PC-3 (cell line): ENCODE results near the gene CTNNA2. TPM values are rescaled to one million over a fixed set of nuclear protein-coding genes. Genes with fewer than 3 reads are reported as not detected.

Experiments used
- ATAC-seq: fragments of 200-7000 bp; cut with Tn5 transposase; 2 replicates; pipeline ENCODE4 v1.9.1; 2020; ENCODE audit warnings: mild to moderate bottlenecking, moderate library complexity
- BruUV-seq: library from RNA; stranded (reverse); fragments of 400-500 nt; replicated peaks from 2 replicates; lab custom pipeline; 2021; lab: Mats Ljungman, UMichigan
- CTCF ChIA-PET: fragments of 300-600 bp; sonication (Branson Sonifier 250); formaldehyde crosslinking; loops from one replicate; lab custom pipeline; 2022; ENCODE audit warnings: antibody characterized with exemption; lab: Charles Lee
- POLR2A ChIA-PET: fragments of 300-600 bp; sonication (Branson Sonifier 250); formaldehyde crosslinking; loops from one replicate; lab custom pipeline; 2022; ENCODE audit warnings: antibody characterized with exemption; ENCODE audit not compliant: unreplicated experiment; lab: Charles Lee
- DNase-seq: peaks from one replicate; pipeline ENCODE4 v3.0.0-alpha.2; 2015
- H2AFZ ChIP-seq: fragments of 300-600 bp; sonication (generic); 2 replicates; pipeline ENCODE4 v1.6.0; 2016; ENCODE audit warnings: antibody characterized with exemption, low read length
- H3F3A ChIP-seq: fragments of 300-600 bp; sonication (generic); one replicate; pipeline ENCODE4 v1.6.0; 2017; ENCODE audit warnings: antibody characterized with exemption, low read length, control low read depth, mild to moderate bottlenecking; ENCODE audit not compliant: unreplicated experiment
- H3K27ac ChIP-seq: fragments of 300-600 bp; sonication (generic); 2 replicates; pipeline ENCODE4 v1.5.1; 2016; ENCODE audit warnings: mild to moderate bottlenecking, low read length
- H3K27me3 ChIP-seq: fragments of 300-600 bp; sonication (generic); 2 replicates; pipeline ENCODE4 v1.6.1; 2016; ENCODE audit warnings: low read length, mixed read lengths
- H3K36me3 ChIP-seq: fragments of 300-600 bp; sonication (generic); 2 replicates; pipeline ENCODE4 v1.6.1; 2016; ENCODE audit warnings: low read depth, mixed run types, low read length, mixed read lengths
- H3K4me1 ChIP-seq: fragments of 300-600 bp; sonication (generic); 2 replicates; pipeline ENCODE4 v1.5.1; 2016; ENCODE audit warnings: low read length; ENCODE audit not compliant: insufficient read depth
- H3K4me2 ChIP-seq: fragments of 300-600 bp; sonication (generic); 2 replicates; pipeline ENCODE4 v1.6.0; 2016; ENCODE audit warnings: low read length
- H3K4me3 ChIP-seq: fragments of 300-600 bp; sonication (generic); 2 replicates; pipeline ENCODE4 v1.5.1; 2016; ENCODE audit warnings: mild to moderate bottlenecking, low read length, mixed read lengths
- H3K79me2 ChIP-seq: fragments of 300-600 bp; sonication (generic); 2 replicates; pipeline ENCODE4 v1.6.1; 2017; ENCODE audit warnings: low read length, mixed read lengths
- H3K9ac ChIP-seq: fragments of 300-600 bp; sonication (generic); 2 replicates; pipeline ENCODE4 v1.6.0; 2016; ENCODE audit warnings: mild to moderate bottlenecking, low read length
- H3K9me2 ChIP-seq: fragments of 300-600 bp; sonication (generic); replicated peaks from 2 replicates; pipeline ENCODE4 v1.6.1; 2016; ENCODE audit warnings: mixed run types, low read length, mixed read lengths
- H3K9me3 ChIP-seq: fragments of 300-600 bp; sonication (generic); 2 replicates; pipeline ENCODE4 v1.6.1; 2016; ENCODE audit warnings: low read length, mixed read lengths
- H4K20me1 ChIP-seq: fragments of 300-600 bp; sonication (generic); 2 replicates; pipeline ENCODE4 v1.6.1; 2016; ENCODE audit warnings: low read length, mixed read lengths
- EZH2 ChIP-seq: fragments of 300-600 bp; sonication (generic); IDR thresholded peaks from one replicate; pipeline ENCODE4 v1.6.1; 2017; ENCODE audit warnings: antibody characterized with exemption, mild to moderate bottlenecking, low read length; ENCODE audit not compliant: unreplicated experiment
- EZH2phosphoT487 ChIP-seq: fragments of 300-600 bp; sonication (generic); IDR thresholded peaks from 2 replicates; pipeline ENCODE4 v1.6.1; 2018; ENCODE audit warnings: mild to moderate bottlenecking, antibody characterized with exemption, low read length, borderline replicate concordance
- intact Hi-C: fragments of 100-400 bp; cut with micrococcal nuclease; formaldehyde crosslinking; loops from 2 replicates; pipeline ENCODE4 v1.9.0; 2023
- total RNA-seq: library from RNA; depleted of rRNA; stranded (reverse); fragments of >200 nt; gene quantifications from 2 replicates; pipeline ENCODE4 v1.2.3, GENCODE V29; 2014
- TF ChIP-seq, protein P1 (sequence below): fragments of 300-600 bp; sonication (generic); conservative IDR thresholded peaks from 2 replicates; pipeline ENCODE4 v1.5.1; 2017; ENCODE audit warnings: antibody characterized with exemption, low read depth, mild to moderate bottlenecking, low read length

CTNNA2 gene
- total RNA-seq, 1 experiment from 2014 or later: not detected

DNA sequence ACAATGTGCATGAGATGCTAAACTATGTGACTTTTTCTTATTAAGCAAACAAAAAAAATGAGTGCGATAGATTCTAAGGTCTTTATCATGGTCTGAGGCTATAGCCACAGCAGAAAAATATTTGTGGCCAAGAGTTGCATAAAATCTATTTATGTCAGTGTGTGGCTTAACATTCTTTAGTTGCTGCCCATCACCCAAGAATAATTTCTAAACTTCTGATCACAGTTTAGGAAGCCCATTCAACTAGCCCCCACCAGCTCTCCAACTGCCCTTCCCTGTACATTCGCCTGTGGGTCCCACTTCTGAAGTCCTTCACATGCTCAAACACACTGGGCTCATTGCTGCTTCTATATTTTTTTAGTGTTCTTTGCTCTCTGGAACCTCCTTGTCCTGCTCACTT, 107.1 kb downstream of the CTNNA2 start:
- CTCF ChIA-PET: no interaction called here
- no peak for ATAC-seq

DNA sequence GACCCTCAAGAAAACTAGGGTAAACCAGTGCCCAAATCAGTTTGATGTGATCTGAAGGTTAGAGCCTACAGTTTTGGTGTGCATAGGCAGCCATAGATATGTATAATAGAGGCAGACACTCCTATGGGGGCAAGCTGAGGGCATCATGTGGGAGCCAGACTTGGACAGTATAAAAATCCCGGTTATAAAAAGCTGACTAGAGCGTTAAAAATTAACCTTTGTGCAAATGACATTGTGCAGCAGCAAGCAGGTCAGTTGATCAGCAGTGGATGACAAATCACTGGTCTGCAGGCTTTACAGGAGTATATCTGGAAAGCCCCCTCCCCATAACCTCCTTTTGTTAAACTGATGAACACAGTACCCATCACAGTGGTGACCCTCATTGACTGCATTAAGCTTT, 107.8 kb downstream of the CTNNA2 start:
- no TSS peak for BruUV-seq
- Histone ChIP-seq H3K27me3 (no peaks in the 10 kb centered on the region), H3K4me1 (no peaks in the 10 kb centered on the region), H3K9ac (no peak overlapping the region), H3K4me2 (no peak overlapping the region), H3K36me3 (no peaks in the 10 kb centered on the region), H3K79me2 (no peaks in the 10 kb centered on the region), H3K9me2 (no peaks in the 10 kb centered on the region), H2AFZ (no peak overlapping the region), H4K20me1 (no peaks in the 10 kb centered on the region), H3K9me3 (peaks cover 22% of the 10 kb centered on the region; the same call in 1 of the 2 replicates), H3F3A (no peaks in the 10 kb centered on the region), H3K4me3 (no peak overlapping the region), H3K27ac (no peak overlapping the region)
- DNase-seq (no peak), ATAC-seq (no peak)
- TF ChIP-seq EZH2phosphoT487: no peak
- TF ChIP-seq EZH2: no peak
- TF ChIP-seq, protein P1, sequence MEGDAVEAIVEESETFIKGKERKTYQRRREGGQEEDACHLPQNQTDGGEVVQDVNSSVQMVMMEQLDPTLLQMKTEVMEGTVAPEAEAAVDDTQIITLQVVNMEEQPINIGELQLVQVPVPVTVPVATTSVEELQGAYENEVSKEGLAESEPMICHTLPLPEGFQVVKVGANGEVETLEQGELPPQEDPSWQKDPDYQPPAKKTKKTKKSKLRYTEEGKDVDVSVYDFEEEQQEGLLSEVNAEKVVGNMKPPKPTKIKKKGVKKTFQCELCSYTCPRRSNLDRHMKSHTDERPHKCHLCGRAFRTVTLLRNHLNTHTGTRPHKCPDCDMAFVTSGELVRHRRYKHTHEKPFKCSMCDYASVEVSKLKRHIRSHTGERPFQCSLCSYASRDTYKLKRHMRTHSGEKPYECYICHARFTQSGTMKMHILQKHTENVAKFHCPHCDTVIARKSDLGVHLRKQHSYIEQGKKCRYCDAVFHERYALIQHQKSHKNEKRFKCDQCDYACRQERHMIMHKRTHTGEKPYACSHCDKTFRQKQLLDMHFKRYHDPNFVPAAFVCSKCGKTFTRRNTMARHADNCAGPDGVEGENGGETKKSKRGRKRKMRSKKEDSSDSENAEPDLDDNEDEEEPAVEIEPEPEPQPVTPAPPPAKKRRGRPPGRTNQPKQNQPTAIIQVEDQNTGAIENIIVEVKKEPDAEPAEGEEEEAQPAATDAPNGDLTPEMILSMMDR: no peak
- POLR2A ChIA-PET: no interaction called here
- intact Hi-C loops: no loop called here
- CTCF ChIA-PET: no interaction called here

More for the DNA sequence above, 107.1 kb downstream of the CTNNA2 start:
- H3K4me1 ChIP-seq: no peaks in the 10 kb centered on the region
- no peak overlapping the region for H3K27ac ChIP-seq
- no peaks in the 10 kb centered on the region for H3K36me3 ChIP-seq
- BruUV-seq: no TSS peak
- intact Hi-C loops: no loop called here
- TF ChIP-seq EZH2phosphoT487 (no peak), EZH2 (no peak)
- TF ChIP-seq, protein P1: no peak
- no peak overlapping the region for H3K4me3 ChIP-seq
- no peaks in the 10 kb centered on the region for H3F3A ChIP-seq
- H3K79me2 ChIP-seq: no peaks in the 10 kb centered on the region
- no peaks in the 10 kb centered on the region for H4K20me1 ChIP-seq
- POLR2A ChIA-PET: no interaction called here
- no peak for DNase-seq
- H3K27me3 ChIP-seq: no peaks in the 10 kb centered on the region
- no peaks in the 10 kb centered on the region for H3K9me2 ChIP-seq
- no peak overlapping the region for H3K9ac ChIP-seq
- 0 out of 2 replicates have a peak, but pooled peaks cover 23% of the 10 kb centered on the region for H3K9me3 ChIP-seq
- no peak overlapping the region for H3K4me2 ChIP-seq
- H2AFZ ChIP-seq: no peak overlapping the region

DNA sequence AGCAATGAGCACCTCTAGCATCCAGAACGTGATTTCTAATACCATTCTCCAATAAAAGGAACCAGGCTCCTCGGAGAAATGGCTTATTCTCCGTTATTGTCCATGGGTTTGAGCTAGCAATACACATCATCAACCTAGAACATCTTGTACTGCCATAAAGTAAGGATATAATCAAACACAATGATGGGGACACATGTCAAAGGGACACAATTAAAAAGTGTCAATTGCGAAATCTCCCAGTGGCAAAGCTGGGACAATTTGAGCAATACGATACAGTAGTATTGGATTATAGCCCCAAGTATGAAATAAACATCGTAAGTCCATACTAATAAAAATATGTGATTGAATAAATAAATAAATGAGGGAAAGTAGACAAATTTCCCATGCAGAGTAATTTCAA, 108.4 kb downstream of the CTNNA2 start:
- no peak for ATAC-seq
- H3K9me2 ChIP-seq: no peaks in the 10 kb centered on the region
- H3K9ac ChIP-seq: no peak overlapping the region
- H3F3A ChIP-seq: no peaks in the 10 kb centered on the region
- no peaks in the 10 kb centered on the region for H3K27me3 ChIP-seq
- ChIA-PET CTCF (no interaction called here), POLR2A (no interaction called here)
- intact Hi-C loops: no loop called here
- no peaks in the 10 kb centered on the region for H3K79me2 ChIP-seq
- DNase-seq: no peak
- H4K20me1 ChIP-seq: no peaks in the 10 kb centered on the region
- H3K9me3 ChIP-seq: peaks cover 19% of the 10 kb centered on the region; the same call in 1 of the 2 replicates
- no peak overlapping the region for H3K4me2 ChIP-seq
- no peak overlapping the region for H3K4me3 ChIP-seq
- H3K4me1 ChIP-seq: no peaks in the 10 kb centered on the region
- H2AFZ ChIP-seq: no peak overlapping the region
- TF ChIP-seq, protein P1: no peak
- TF ChIP-seq EZH2 (no peak), EZH2phosphoT487 (no peak)
- no peak overlapping the region for H3K27ac ChIP-seq
- H3K36me3 ChIP-seq: no peaks in the 10 kb centered on the region
- BruUV-seq: no TSS peak
